ENCODE measurements around the gene SLIT3.

SLIT3 gene

GRCh38 chr5:168686837-168687236 lies 614.1 kb downstream of the SLIT3 start:
- Histone ChIP-seq H3K27ac (ENCODE audit: extremely low read depth, low read depth, low read length) (no peak overlapping the region), H3K9me3 (ENCODE audit: control insufficient read depth, insufficient read depth, low read depth, low read length) (no peaks in the 10 kb centered on the region), H3K4me3 (ENCODE audit: low read depth, low read length) (no peak overlapping the region), H3K36me3 (ENCODE audit: control insufficient read depth in 2 of 2, insufficient read depth in 1 of 2, low read length in 2 of 2) (no peaks in the 10 kb centered on the region), H3K4me1 (ENCODE audit: control insufficient read depth, insufficient read depth, low read length) (no peaks in the 10 kb centered on the region)
- TF ChIP-seq ZNF169 (tag by site-specific recombination; IDR thresholded peaks at IDR 0.05), result no peak
- no peak for TF ChIP-seq ZNF391 (tag by site-specific recombination; IDR thresholded peaks at IDR 0.05; ENCODE audit: borderline replicate concordance, low read depth)
- TF ChIP-seq ZBTB44 (tag by site-specific recombination; IDR thresholded peaks at IDR 0.05), result no peak
- no peak for TF ChIP-seq ZNF623 (tag by site-specific recombination; IDR thresholded peaks at IDR 0.05)
- no peak for TF ChIP-seq PBX3 (CRISPR knock-in tag; IDR thresholded peaks at IDR 0.05)
- TF ChIP-seq ZNF24 (tag by site-specific recombination; IDR thresholded peaks at IDR 0.05), result no peak
- no peak for TF ChIP-seq KLF17 (tag by site-specific recombination; IDR thresholded peaks at IDR 0.05)
- TF ChIP-seq ZNF654 (tag by site-specific recombination; IDR thresholded peaks at IDR 0.05; ENCODE audit: low read depth), result no peak
- no peak for TF ChIP-seq ZNF148 (tag by site-specific recombination; IDR thresholded peaks at IDR 0.05; ENCODE audit: borderline replicate concordance)
- no peak for TF ChIP-seq ZNF664 (tag by site-specific recombination; IDR thresholded peaks at IDR 0.05)
- TF ChIP-seq ZNF311 (tag by site-specific recombination; IDR thresholded peaks at IDR 0.05; ENCODE audit: borderline replicate concordance), result no peak
- no peak for TF ChIP-seq CTCF (tag by site-specific recombination; IDR thresholded peaks at IDR 0.05)
- TF ChIP-seq MEIS1 (CRISPR knock-in tag; IDR thresholded peaks at IDR 0.05; ENCODE audit: borderline replicate concordance), result no peak
- no peak for TF ChIP-seq ZNF830 (tag by site-specific recombination; IDR thresholded peaks at IDR 0.05; ENCODE audit: low read depth)
- no peak for TF ChIP-seq ZNF776 (tag by site-specific recombination; IDR thresholded peaks at IDR 0.05; ENCODE audit: borderline replicate concordance)
- TF ChIP-seq SCRT2 (tag by site-specific recombination; IDR thresholded peaks at IDR 0.05), result no peak
- TF ChIP-seq ZNF624 (tag by site-specific recombination; IDR thresholded peaks at IDR 0.05), result no peak
- no peak for TF ChIP-seq ZNF549 (tag by site-specific recombination; IDR thresholded peaks at IDR 0.05)
- POLR2A ChIA-PET, result no interaction called here
- CTCF ChIA-PET, result no interaction called here

- Histone ChIP-seq H3K4me3 (ENCODE audit: low read depth, low read length) (no peak overlapping the region), H3K4me1 (ENCODE audit: control insufficient read depth, insufficient read depth, low read length) (no peaks in the 10 kb centered on the region), H3K27ac (ENCODE audit: extremely low read depth, low read depth, low read length) (no peak overlapping the region), H3K36me3 (ENCODE audit: control insufficient read depth in 2 of 2, insufficient read depth in 1 of 2, low read length in 2 of 2) (no peaks in the 10 kb centered on the region), H3K9me3 (ENCODE audit: control insufficient read depth, insufficient read depth, low read depth, low read length) (no peaks in the 10 kb centered on the region)
- ChIA-PET POLR2A (no interaction called here), CTCF (no interaction called here)
- TF ChIP-seq SP7 (tag by site-specific recombination; IDR thresholded peaks at IDR 0.05), result no peak
- TF ChIP-seq ZNF555 (tag by site-specific recombination; conservative IDR thresholded peaks at IDR 0.05), result no peak
- no peak for TF ChIP-seq ZNF416 (tag by site-specific recombination; IDR thresholded peaks at IDR 0.05)
- no peak for TF ChIP-seq EGR2 (tag by site-specific recombination; IDR thresholded peaks at IDR 0.05; ENCODE audit: low read depth)
- TF ChIP-seq KLF8 (tag by site-specific recombination; IDR thresholded peaks at IDR 0.05), result no peak
- TF ChIP-seq ZNF140 (tag by site-specific recombination; IDR thresholded peaks at IDR 0.05), result no peak
- TF ChIP-seq ZNF184 (tag by site-specific recombination; IDR thresholded peaks at IDR 0.05), result no peak
Measured at GRCh38 chr5:168685566-168685965, 615.4 kb downstream of the SLIT3 start.
